ENCODE data around the gene TTC21A.
"Not testable (repeated sequence)": the region's sequence is repeated elsewhere in the genome, so short reads cannot be mapped to it uniquely, and the experiment has no call there.

The TTC21A gene

GRCh38 chr3:39107388-39108199 is at the start of gene TTC21A, which contains the start of gene GORASP1:
TTC21A (plus strand) TSS chr3:39107680; CDS start chr3:39107838, 158 bp downstream.
GORASP1 (minus strand) TSS chr3:39107627; CDS start chr3:39107541, 86 bp downstream.
- TF ChIP-seq, protein P1, sequence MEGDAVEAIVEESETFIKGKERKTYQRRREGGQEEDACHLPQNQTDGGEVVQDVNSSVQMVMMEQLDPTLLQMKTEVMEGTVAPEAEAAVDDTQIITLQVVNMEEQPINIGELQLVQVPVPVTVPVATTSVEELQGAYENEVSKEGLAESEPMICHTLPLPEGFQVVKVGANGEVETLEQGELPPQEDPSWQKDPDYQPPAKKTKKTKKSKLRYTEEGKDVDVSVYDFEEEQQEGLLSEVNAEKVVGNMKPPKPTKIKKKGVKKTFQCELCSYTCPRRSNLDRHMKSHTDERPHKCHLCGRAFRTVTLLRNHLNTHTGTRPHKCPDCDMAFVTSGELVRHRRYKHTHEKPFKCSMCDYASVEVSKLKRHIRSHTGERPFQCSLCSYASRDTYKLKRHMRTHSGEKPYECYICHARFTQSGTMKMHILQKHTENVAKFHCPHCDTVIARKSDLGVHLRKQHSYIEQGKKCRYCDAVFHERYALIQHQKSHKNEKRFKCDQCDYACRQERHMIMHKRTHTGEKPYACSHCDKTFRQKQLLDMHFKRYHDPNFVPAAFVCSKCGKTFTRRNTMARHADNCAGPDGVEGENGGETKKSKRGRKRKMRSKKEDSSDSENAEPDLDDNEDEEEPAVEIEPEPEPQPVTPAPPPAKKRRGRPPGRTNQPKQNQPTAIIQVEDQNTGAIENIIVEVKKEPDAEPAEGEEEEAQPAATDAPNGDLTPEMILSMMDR (IDR thresholded peaks at IDR 0.05; ENCODE audit: control insufficient read depth, insufficient read depth, low read depth, low read length, missing control alignments): no peak
- peak; percentile 55 for DNase-seq (ENCODE audit: low read depth)
- H3K4me3 ChIP-seq (ENCODE audit: control insufficient read depth, low read depth, low read length): peak within 1 kb of the TSS; percentile 89

DNA sequence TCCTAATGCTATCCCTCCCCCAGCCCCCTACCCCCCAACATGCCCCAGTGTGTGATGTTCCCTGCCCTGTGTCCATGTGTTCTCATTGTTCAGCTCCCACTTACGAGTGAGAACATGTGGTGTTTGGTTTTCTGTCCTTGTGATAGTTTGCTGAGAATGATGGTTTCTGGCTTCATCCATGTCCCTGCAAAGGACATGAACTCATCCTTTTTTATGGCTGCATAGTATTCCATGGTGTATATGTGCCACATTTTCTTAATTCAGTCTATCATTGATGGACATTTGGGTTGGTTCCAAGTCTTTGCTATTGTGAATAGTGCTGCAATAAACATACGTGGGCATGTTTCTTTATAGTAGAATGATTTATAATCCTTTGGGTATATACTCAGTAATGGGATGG is 46.3 kb upstream of the TTC21A start:
- H3K4me3 ChIP-seq (ENCODE audit: control insufficient read depth, low read depth, low read length); DNase-seq (ENCODE audit: low read depth): not testable (repeated sequence)

DNA sequence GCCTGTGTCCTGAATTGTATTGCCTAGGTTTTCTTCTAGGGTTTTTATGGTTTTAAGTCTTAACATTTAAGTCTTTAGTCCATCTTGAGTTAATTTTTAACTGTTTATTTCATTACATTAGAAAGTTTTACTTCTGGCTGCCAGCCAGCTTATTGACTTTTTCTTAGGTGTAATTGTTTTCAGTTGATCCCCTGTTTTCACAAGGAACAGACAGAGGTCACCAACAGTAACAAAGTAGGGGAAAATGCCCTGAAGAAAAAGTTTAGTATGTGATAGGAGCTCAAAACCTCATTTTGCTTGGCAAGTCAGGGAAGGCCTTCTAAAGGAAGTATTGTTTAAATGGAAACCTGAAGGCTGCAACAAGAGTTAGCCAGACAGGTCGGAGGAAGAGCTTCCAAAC is 45.3 kb upstream of the TTC21A start:
- TF ChIP-seq, protein P1 (IDR thresholded peaks at IDR 0.05; ENCODE audit: control insufficient read depth, insufficient read depth, low read depth, low read length, missing control alignments): no peak
- H3K4me3 ChIP-seq (ENCODE audit: control insufficient read depth, low read depth, low read length): no peak overlapping the region
- no peak for DNase-seq (ENCODE audit: low read depth)

DNA sequence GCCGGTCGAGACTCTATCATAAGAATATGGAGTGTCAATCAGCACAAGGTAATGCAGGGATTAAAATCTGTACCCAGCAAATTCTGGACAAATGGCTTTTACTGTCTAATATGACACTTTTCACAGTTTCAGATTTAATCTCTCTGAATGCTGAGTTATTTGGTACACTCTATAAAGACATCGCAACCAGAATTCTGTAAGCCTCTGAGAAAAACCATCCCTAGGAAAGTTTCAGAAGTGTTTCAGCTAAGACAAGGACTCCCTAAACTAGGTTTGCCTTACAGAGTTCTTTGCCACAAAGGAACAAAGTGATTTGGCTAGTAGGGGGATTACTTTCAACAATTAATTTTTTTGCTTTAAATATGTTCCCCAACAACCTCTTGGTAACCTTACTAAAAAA is 44.3 kb upstream of the TTC21A start:
- TF ChIP-seq, protein P1 (IDR thresholded peaks at IDR 0.05; ENCODE audit: control insufficient read depth, insufficient read depth, low read depth, low read length, missing control alignments): no peak
- H3K4me3 ChIP-seq (ENCODE audit: control insufficient read depth, low read depth, low read length): no peak overlapping the region
- DNase-seq (ENCODE audit: low read depth): no peak

GRCh38 chr3:39064646-39065045 is 42.8 kb upstream of the TTC21A start:
- DNase-seq (ENCODE audit: low read depth): peak; percentile 31
- TF ChIP-seq, protein P1 (IDR thresholded peaks at IDR 0.05; ENCODE audit: control insufficient read depth, insufficient read depth, low read depth, low read length, missing control alignments): no peak
- H3K4me3 ChIP-seq (ENCODE audit: control insufficient read depth, low read depth, low read length): no peak overlapping the region

GRCh38 chr3:39065197-39065596 is 42.3 kb upstream of the TTC21A start:
- no peak for DNase-seq (ENCODE audit: low read depth)
- TF ChIP-seq, protein P1 (IDR thresholded peaks at IDR 0.05; ENCODE audit: control insufficient read depth, insufficient read depth, low read depth, low read length, missing control alignments): peak; percentile 56
- no peak overlapping the region for H3K4me3 ChIP-seq (ENCODE audit: control insufficient read depth, low read depth, low read length)

DNA sequence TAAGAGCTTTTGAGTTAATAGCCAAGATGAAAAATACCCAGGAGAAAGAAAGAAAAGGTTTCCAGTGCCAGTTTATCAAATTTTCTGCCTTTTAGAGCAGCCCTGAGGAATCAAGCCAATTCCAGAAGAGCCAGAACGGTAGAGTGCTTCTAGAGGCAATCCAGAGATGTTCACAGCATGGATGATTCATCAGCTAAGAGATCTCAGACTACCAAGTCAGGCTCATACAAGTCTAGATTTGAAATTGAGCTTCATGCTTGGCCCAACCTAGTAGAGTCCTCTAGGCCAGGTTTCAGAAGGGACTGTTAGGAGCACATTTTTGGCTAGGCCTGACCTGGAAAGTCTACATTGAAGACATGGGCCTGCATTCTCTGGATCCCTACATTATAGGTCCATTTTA is 40.2 kb upstream of the TTC21A start:
- no peak for DNase-seq (ENCODE audit: low read depth)
- TF ChIP-seq, protein P1 (IDR thresholded peaks at IDR 0.05; ENCODE audit: control insufficient read depth, insufficient read depth, low read depth, low read length, missing control alignments): no peak
- H3K4me3 ChIP-seq (ENCODE audit: control insufficient read depth, low read depth, low read length): no peak overlapping the region
